IPS DF 4.7 (cell line): ENCODE measurements around the gene FKBP6.
A peak's percentile ranks its signal among the peaks of the same experiment; 100 is the strongest.
"Not testable (repeated sequence)": the region's sequence is repeated elsewhere in the genome, so short reads cannot be mapped to it uniquely, and the experiment has no call there.

Source experiments
- DNase-seq: peaks from one replicate; pipeline ENCODE4 v3.0.0-alpha.2; 2013; ENCODE audit warnings: low spot score; ENCODE audit errors: extremely low read depth

Gene FKBP6

DNA sequence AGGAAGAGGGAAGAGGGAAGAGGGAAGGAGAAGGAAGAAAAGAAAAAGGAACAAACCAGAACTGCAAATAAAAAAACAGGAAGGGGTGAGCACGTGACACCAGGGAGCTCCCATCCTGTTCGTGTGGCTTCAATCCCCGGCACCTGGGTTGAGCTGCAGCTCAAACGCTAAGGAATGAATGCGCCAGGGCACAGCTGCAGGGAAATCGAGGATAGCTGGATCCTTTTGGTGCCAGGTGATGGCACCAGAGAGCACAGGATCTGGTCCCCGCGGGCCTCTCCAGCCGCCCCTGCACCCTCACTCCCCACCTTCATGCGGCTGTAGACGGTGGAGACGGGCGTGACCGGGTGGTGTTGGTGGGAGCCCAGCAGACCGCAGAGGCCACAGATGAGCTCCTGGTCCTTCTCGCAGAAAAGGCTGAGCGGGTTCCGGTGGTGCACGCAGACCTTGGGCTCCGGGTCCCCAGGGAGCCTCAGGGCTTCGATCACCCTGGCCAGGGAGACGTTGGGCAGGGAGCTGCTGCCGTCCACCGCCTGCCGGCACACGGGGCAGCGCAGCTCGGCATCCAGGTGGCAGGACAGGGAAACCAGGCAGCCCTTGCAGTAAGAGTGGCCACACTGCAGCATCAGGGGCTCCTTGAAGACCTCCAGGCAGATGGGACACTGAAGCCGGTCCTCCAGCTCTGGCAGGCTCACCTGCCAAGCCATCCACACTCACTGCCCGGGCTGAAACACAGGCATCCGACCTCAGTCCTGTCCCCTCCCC, 3.7 kb upstream of the FKBP6 start:
- peak; percentile 85 for DNase-seq

DNA sequence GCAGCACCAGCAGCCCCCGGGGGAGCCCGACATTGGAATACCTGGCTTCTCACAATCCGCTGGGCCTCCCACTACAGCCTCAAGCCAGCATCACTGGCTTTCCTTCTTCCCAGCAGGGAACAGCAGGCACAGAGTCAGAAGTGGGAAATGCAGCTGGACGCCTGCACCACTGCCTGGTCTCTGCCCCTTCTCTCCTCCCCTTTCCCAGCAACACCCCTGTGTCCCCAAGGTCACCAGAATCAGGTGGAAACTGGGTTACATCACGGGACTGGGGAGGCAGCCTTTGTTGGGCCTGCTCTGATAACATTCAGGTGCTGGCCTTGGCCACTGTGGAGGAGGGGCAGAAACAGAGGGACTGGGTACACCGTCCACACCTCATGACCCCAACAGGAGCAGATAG, 2.5 kb upstream of the FKBP6 start:
- DNase-seq = not testable (repeated sequence)

DNA sequence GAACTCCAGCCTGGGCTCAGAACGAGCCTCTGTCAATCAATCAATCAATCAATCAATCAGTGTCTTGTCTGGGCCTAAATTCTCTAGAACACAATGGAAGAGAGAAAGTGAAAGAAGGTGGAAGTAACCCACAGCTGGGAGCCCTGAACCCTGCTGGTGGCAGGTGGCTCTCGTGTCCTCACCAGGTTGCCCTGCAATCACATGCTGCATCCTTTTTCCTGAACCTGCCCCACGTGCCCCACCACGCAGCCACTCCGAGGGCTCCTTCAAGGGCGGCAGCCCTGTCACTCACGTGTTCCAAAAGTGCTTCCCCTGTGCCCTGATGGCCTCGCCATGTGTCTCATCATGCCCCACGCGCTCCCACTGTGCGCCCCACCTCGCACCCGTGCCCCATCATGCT, 512 bp upstream of the FKBP6 start:
- DNase-seq = not testable (repeated sequence)

DNA sequence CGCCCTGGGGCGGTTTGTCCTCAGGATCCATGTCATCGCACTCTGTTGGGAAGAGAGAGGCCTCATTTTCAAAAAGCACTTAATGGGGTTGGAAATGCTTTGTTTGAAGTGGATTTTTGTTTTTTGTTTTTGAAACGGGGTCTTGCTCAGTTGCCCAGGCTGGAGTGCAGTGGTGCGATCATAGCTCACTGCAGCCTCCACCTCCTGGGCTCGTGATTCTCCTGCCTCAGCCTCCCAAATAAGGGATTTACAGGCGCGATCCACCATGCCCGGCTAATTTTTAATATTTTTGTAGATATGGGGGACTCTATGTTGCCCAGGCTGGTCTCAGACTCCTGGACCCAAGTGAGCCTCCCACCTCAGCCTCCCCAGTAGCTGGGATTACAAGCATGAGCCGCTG, 735 bp downstream of the FKBP6 start:
- DNase-seq = no peak

DNA sequence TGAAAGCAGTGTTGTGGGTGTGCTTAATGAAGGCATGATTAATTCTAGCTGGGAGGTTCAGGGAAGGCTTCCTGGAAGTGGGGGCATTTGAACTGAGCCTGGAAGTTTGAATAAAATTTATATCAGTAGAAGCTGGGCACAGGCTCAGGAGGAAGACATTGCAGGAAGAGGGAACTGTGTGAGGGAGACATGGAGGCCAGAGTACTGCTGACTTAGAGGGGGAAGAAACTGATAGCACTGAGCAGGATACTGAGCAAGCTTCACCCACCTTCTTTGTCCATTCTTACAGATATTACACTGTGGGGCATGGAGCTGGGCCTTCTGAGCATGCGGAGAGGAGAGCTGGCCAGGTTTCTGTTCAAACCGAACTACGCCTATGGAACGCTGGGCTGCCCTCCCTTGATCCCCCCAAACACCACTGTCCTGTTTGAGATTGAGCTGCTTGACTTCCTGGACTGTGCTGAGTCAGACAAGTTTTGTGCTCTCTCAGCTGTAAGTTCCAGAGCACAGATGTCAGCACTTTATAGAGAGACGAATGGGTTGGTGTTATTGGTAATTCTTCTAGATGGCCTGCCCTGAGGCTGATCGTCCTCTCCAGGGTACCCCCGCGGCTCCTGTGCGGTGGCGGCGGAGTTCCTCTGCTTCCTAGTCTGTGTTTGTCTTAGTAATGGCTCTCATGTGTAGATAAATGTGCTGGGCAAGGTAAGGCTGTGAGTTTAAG, 2.1 kb downstream of the FKBP6 start:
- no peak for DNase-seq

DNA sequence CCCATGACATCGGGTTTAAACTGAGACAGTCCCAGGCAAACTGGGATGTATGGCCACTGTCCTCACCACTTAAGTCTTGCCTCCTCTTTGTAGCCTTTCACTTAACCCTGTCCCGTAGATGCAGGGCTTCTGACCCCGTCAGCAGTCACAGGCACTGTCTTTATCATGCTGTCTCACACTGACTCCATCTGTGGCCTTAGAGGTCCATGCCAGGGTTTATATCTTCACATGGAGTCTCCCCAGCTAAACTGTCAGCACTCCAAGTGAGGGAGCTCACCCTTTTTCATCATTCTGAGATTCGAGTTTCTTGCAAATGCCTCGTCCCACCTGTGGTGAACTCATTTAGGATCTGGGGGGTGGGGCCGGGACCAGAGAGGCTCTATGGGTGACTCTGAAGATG, 2.8 kb downstream of the FKBP6 start:
- DNase-seq = no peak

DNA sequence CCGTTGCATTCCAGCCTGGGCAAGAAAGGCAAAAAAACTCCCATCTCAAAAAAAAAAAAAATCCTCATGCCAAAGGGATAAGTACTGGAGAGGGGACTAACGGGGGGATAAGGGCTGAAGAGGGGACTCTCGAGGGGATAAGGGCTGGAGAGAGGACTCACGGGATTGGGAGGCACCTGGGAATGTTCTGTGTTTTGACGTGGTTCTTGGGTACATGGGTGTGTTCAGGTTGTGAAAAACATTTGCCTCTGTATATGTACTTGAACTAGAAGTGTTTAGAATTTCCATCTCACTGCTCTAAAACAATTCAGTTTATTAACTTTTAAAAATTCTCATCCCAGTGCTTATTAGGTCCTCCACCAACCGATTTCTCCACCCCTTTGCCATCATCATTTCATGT, 4.5 kb downstream of the FKBP6 start:
- DNase-seq = no peak

DNA sequence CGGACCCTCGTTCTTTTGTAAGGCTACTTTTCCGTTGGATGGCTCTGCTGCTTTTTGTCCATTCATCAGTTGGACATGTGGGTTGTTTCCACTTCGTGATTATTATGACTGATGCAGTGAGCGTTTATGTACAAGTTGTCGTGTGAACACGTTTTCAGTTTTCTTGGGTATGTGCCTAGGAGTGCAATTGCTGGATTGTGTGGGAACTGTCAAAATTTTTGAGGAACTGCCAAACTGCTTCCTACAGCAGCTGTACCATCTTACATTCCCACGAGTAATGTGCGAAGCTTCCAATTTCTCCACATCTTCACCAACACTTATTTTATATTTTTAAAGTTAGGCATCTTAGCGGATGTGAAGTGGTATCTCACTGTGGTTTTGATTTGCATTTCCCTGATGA, 10.4 kb downstream of the FKBP6 start:
- no peak for DNase-seq

DNA sequence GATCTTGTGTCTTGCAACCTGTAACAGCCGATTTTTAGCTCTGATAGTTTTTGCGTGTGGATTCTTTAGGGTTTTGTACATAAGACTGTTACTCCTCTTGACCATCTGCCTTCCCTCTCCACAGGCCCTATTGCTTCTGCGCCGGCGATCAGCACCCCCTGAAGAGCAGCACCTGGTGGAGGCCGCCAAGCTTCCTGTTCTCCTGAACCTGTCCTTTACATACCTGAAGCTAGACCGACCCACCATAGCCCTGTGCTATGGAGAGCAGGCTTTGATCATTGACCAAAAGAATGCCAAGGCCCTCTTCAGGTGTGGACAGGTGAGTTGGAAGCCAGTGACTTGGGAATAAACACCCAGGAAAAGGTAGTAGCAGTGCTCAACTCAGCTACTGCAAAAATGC, 12.6 kb downstream of the FKBP6 start:
- DNase-seq = no peak

DNA sequence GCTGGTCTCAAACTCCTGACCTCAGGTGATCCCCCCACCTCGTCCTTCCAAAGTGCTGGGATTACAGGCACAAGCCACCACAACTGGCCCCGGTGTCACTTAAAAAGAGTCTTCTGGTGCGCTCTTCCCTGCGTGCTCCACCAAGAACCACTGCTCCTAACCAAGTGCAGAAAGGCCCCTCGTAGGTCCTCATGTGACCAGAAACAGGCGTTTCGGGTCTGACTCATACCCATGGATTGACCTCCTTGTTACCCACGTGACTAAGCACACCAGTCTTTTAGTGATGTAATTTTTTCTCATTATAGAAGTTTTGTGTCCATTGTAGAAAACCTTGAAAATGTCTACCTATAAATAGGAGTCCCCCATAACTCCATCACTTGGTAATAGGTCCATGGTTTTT, 13.9 kb downstream of the FKBP6 start:
- DNase-seq = no peak

DNA sequence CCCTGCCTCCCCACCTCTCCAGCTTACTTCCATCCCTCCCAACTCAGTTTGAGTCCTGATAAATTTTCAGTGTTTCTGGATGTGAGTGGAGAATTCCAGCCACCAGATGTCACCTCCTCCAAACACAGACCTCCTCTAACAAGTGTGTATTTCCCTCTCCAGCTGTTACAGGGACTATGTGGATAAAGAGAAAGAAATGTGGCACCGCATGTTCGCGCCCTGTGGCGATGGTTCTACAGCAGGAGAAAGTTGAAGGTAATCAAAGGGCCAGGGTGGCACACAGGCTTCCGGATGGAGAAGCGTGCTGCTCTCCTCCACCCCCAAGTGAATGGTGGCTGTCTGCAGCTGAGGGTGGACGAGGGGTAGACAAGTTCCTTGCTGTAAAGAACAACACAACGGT, 14.7 kb downstream of the FKBP6 start:
- no peak for DNase-seq

DNA sequence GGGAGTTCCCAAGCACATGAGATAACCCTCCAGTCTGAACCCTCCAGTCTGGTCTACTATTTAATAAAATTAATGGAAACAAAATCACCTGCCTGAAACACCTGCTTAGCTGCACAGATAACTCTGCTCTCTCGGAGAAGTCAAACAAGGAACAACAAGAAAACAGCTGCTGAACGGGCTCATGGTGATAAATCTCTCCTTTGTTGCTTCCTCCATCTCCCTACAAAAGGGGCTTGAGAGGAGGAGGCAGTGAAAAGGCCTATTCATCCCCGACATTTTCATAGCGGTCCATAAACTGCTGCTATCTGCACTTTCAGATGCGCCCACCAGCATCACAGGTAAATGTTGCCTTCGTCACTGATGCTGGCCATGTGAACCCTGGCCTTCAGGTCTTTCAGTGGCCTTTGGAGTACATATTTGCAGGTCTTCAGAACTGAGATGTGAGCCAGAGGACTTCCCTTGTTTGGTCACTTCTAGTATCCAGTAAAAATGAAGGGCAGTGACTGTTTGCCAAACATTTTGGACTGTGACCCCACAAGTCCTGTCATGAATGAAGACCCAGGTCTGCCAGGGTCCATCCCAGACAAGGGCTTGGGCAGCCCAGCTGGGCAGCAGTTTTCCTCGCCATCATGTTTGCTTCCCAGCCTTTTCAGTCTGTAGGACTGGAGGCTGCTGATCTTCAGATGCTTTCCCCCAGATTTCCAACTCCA, 15.9 kb downstream of the FKBP6 start:
- no peak for DNase-seq

DNA sequence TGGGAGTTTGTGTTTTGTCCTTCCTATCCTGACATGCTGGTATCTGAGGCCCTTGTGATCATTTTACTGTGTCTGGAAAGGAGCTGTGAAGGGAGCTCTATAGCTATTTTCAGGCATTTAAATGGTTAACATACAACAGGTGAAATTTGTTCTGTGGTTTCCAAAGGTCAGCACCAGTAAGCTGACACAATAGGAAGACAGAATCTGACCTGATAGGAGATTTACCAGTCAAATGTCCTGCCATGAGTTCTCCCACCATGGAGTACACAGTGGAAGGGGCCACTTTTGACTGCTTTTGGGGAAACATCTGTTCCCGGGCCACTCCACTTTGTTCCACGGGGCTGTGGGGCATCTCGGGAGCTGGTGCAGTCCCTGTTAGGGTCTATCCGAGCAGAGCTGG, 17.6 kb downstream of the FKBP6 start:
- no peak for DNase-seq

DNA sequence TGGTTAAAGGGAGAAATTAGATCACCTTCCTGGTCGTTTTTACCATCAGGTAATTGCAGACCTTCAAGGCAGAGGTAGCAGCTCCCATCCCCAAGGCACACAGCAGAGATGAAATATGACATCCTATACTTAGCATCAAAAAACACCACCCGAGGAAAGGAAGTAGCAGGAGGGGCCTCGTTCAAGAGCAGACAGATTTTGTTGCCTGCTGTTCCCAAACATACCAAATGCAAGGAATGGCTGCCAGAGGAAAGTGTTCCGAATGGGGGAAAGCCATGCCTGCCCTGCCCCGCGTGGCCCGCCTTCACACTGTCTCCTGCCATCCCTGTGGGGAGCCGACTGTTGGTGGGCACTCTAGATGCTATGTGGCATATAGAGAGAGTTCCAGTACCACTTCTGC, 18.0 kb downstream of the FKBP6 start:
- no peak for DNase-seq

DNA sequence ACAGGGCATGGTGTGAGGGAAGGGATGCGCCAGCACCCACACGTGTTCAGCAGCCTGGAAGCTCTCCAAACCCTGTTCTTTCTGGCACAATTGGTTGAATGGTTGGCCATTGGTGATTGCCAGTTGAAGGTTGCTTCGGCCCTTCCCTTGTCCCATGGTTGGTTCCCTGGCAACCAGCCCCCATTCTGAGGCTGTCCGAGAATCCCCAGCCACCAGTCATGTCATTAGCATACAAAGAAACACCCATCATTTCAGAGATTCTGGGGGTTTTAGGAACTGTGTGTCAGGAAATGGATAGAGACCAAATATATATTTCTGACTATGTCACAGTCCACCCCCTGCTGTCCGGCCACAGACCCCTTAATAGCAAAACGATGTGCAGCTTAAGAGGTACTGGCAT, 21.8 kb downstream of the FKBP6 start:
- no peak for DNase-seq

DNA sequence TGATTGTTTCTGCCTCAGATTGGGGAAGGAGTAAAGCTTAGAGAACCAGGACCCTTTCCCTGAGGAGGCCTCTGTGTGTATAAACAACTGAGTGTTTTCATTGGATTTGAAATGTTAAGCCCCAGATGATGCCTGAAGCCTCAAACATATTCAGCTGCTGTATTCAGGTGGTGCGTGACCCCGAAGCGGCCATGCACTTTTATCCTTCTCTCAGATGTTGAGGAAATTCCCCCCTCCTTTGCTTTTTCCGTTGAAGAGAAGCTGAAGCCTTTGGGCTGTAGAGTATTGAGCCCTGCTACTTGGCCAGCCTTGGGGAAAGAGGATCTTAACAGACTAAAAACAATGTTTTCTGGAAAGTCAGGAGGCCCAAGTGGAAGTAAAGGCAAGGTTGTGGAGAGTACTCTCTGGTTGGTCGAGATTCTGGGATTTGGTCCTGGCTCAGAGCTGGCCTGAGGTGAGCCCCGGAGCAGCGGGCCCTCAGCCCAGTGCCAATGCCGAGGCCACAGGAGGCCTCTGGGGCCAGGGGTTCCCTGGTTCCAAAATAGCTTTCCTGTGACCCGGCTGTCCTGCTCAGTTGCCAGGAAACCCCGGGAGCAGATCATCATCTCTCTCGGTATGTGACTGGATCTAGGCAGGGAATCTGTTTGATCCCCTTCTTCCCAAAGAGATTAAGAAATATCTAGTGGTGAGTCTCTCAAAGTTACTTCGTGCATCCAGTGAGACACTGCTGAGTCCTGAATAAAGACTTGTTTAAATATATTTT, 22.5 kb downstream of the FKBP6 start:
- DNase-seq = no peak

DNA sequence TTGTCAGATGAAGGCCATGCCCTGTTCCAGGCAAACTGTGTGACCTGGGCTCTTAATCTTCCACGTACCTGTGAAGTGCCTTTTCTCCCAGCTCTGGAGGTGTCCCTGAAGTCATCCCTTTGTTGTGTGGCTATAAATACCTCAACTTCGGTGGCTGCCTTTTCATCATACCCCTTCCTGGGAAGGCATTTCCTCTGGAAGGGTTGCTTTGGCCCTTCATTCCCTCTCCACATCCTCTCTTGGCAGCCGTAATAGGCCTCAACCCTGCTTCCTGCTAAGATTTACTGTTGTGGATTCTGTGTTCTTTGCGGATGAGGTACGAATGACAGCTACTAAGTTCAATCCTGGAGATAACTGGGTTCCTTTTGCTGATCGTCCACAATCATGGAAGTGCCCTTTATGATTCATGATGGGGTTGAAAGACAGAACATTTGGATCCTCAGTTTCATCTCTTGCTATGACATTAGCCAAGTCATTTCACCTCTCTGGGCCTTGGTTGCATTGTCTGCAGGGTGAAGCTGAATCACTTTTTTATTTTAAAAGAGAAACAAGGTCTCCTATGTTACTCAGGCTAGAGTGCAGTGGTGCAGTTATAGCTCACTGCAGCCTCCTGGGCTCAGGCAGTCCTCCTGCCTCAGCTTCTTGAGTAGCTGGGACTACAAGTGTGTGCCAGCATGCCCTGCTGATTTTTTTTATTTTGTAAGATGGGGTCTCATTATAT, 23.6 kb downstream of the FKBP6 start:
- DNase-seq = no peak

DNA sequence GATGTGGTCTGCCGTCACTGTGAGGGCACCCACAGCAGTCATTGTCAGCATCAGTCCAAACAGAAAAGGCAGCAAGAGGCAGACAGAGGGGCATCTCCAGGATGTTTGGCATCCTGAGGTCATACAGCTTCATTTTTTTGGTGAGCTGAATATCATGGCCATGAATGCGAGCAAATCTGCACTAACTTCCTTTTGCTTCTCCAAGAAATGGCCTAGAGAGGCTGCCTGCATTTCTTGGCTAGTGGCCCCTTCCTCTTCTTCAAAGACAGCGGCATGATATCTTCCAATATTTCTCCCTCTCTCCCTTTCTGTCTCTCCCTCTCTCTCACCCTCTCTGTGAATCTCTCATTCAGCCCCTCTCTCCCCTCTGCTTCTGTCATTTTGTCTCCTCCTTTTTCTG, 24.8 kb downstream of the FKBP6 start:
- DNase-seq = no peak

DNA sequence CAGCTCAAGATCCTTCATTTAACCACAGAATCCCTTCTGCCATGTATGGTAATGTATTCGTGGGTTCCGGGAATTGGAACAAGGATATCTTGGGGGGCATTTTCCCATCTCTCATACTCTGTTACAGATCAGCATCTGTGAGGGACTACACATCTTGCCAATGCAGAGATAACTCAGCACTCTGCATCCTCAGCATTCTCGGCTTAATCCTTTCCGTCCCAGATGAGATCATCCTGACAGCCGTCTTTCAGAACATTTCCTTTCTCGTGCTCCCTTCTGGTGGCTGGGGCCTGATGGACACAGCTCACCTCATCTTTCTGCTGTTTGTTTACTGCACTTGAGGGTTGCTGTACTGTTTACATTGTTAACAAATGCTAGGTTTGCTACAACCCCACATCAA, 25.3 kb downstream of the FKBP6 start:
- no peak for DNase-seq

DNA sequence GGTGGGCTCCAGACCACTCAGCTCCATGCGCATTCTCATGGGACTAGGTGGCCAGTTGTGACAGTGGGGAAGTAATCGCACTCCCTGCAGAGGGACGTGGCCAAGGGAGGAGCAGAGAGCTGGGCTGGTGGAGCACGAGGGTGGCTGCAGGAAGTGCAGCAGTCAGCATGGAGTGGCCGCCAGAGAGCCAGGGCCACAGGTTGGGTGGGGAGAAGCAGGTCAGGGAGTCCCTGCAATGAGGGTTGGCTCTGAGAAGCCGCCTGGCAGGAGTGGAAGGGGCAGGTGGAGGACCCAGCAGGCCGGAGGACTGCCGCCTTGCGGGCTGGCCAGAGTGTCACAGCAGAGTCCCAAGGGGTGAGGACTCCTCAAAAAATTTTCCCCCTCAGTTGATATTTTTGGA, 26.2 kb downstream of the FKBP6 start:
- DNase-seq = no peak

DNA sequence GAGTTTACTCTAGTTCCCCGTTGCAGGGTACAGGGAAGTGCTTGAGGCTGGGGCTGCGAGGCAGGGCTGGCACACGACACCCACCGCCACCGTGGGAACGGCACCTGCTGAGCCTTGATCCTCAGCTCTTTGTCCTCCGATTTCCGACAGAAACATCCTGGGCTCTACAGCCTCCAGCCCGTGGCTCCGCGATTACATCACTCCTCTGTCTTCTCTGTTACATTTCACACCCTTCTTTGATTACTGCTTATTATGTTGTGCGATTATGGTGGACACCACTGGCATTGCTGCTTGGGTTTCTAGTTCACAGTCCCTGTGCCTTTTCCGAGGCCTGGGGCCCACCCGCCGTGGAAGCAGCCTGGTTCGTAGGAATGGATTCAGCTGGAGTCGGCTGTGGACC, 26.9 kb downstream of the FKBP6 start:
- no peak for DNase-seq
